ENCODE measurements around the gene SP2. TPM values are rescaled to one million over a fixed set of nuclear protein-coding genes. Genes with fewer than 3 reads are reported as not detected.
A peak's percentile ranks its signal among the peaks of the same experiment; 100 is the strongest.

Gene SP2
- total and polyA plus RNA-seq, 2 of the 13 experiments (the other 11 are each of a cell fraction or from before 2014, with no cell fraction given) = 1.4 to 4.8 TPM

DNA sequence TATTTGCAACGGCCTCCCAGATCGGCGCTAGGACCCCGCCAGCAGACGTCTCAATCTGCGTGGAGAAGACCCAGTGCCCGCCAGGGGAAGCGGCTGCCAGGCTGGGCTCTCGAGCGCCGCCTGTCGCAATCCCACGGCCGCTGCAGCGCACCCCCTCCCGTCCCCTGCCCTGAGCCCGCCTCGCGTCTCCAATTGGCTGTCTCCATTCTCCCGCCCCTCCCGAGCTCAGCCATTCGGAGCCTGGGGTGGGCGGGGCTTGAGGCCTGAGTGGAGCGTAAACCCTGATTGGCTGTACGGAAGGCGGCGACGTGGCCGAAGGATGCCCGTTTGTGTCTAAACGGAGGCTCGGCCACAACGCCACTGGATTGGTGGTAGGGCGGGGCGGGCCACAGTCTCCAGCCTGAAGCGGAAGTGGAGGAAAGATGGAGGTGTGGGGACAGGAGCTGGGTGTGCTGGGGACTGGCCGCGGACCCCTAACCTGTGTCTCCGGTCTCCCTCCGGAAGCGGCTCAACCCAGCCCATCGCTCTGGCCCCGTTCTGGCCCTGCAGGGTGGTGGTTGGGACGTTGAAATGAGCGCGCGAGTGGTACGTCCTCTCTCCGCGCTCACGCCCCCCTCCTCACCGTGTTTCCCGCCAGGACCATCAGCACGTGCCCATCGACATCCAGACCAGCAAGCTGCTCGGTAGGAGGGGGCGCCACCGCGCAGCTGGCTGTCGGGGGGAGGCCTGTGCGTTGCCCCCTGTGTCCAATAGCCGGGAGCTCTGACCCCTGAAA lies 74.9 kb downstream of the SP2 start, which contains the start of gene CDK5RAP3 (continued):
- peak; percentile 85 for TF ChIP-seq CREB1 (IDR thresholded peaks at IDR 0.05)
- peak; percentile 89 for TF ChIP-seq CREB1 (CRISPR knock-in tag; IDR thresholded peaks at IDR 0.05)
- peak; percentile 95 for TF ChIP-seq ZNF891 (CRISPR knock-in tag; IDR thresholded peaks at IDR 0.05)
- peak; percentile 89 for TF ChIP-seq JUNB (CRISPR knock-in tag; IDR thresholded peaks at IDR 0.05; ENCODE audit: borderline replicate concordance)
- peak; percentile 95 for TF ChIP-seq ZNF607 (CRISPR knock-in tag; IDR thresholded peaks at IDR 0.05; ENCODE audit: borderline replicate concordance)
- TF ChIP-seq, protein P1, sequence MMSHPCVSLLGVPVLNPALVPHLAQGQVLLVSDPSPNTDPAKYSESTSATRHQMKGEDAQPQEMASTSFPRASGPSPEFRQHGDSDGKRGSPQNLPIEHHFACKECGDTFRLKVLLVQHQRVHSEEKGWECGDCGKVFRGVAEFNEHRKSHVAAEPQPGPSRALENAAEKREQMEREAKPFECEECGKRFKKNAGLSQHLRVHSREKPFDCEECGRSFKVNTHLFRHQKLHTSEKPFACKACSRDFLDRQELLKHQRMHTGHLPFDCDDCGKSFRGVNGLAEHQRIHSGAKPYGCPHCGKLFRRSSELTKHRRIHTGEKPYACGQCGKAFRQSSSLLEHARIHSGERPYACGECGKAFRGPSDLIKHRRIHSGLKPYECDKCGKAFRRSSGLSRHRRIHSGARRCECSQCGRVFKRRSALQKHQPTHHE (CRISPR knock-in tag; IDR thresholded peaks at IDR 0.05; ENCODE audit: borderline replicate concordance) = peak; percentile 66
- TF ChIP-seq ZNF230 (CRISPR knock-in tag; IDR thresholded peaks at IDR 0.05) = peak; percentile 95
- TF ChIP-seq, protein P2, sequence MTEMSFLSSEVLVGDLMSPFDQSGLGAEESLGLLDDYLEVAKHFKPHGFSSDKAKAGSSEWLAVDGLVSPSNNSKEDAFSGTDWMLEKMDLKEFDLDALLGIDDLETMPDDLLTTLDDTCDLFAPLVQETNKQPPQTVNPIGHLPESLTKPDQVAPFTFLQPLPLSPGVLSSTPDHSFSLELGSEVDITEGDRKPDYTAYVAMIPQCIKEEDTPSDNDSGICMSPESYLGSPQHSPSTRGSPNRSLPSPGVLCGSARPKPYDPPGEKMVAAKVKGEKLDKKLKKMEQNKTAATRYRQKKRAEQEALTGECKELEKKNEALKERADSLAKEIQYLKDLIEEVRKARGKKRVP (CRISPR knock-in tag; IDR thresholded peaks at IDR 0.05) = peak in 1 of 2 experiments; percentile 64; a peak in 1 of 4 replicates
- peak; percentile 95; the same call in 1 of the 2 replicates for TF ChIP-seq SALL2 (CRISPR knock-in tag; IDR thresholded peaks at IDR 0.05)
- TF ChIP-seq, protein P3, sequence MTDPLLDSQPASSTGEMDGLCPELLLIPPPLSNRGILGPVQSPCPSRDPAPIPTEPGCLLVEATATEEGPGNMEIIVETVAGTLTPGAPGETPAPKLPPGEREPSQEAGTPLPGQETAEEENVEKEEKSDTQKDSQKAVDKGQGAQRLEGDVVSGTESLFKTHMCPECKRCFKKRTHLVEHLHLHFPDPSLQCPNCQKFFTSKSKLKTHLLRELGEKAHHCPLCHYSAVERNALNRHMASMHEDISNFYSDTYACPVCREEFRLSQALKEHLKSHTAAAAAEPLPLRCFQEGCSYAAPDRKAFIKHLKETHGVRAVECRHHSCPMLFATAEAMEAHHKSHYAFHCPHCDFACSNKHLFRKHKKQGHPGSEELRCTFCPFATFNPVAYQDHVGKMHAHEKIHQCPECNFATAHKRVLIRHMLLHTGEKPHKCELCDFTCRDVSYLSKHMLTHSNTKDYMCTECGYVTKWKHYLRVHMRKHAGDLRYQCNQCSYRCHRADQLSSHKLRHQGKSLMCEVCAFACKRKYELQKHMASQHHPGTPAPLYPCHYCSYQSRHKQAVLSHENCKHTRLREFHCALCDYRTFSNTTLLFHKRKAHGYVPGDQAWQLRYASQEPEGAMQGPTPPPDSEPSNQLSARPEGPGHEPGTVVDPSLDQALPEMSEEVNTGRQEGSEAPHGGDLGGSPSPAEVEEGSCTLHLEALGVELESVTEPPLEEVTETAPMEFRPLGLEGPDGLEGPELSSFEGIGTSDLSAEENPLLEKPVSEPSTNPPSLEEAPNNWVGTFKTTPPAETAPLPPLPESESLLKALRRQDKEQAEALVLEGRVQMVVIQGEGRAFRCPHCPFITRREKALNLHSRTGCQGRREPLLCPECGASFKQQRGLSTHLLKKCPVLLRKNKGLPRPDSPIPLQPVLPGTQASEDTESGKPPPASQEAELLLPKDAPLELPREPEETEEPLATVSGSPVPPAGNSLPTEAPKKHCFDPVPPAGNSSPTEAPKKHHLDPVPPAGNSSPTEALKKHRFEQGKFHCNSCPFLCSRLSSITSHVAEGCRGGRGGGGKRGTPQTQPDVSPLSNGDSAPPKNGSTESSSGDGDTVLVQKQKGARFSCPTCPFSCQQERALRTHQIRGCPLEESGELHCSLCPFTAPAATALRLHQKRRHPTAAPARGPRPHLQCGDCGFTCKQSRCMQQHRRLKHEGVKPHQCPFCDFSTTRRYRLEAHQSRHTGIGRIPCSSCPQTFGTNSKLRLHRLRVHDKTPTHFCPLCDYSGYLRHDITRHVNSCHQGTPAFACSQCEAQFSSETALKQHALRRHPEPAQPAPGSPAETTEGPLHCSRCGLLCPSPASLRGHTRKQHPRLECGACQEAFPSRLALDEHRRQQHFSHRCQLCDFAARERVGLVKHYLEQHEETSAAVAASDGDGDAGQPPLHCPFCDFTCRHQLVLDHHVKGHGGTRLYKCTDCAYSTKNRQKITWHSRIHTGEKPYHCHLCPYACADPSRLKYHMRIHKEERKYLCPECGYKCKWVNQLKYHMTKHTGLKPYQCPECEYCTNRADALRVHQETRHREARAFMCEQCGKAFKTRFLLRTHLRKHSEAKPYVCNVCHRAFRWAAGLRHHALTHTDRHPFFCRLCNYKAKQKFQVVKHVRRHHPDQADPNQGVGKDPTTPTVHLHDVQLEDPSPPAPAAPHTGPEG (CRISPR knock-in tag; IDR thresholded peaks at IDR 0.05) = no peak; the same call in none of the 2 replicates
- peak; percentile 74 for TF ChIP-seq FOXA3 (CRISPR knock-in tag; IDR thresholded peaks at IDR 0.05)
- no peak for TF ChIP-seq NCOA5 (CRISPR knock-in tag; IDR thresholded peaks at IDR 0.05)
- TF ChIP-seq, protein P4, sequence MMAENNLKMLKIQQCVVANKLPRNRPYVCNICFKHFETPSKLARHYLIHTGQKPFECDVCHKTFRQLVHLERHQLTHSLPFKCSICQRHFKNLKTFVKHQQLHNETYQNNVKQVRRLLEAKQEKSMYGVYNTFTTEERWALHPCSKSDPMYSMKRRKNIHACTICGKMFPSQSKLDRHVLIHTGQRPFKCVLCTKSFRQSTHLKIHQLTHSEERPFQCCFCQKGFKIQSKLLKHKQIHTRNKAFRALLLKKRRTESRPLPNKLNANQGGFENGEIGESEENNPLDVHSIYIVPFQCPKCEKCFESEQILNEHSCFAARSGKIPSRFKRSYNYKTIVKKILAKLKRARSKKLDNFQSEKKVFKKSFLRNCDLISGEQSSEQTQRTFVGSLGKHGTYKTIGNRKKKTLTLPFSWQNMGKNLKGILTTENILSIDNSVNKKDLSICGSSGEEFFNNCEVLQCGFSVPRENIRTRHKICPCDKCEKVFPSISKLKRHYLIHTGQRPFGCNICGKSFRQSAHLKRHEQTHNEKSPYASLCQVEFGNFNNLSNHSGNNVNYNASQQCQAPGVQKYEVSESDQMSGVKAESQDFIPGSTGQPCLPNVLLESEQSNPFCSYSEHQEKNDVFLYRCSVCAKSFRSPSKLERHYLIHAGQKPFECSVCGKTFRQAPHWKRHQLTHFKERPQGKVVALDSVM (CRISPR knock-in tag; IDR thresholded peaks at IDR 0.05) = peak; percentile 78
- peak; percentile 87 for TF ChIP-seq THAP11 (CRISPR knock-in tag; IDR thresholded peaks at IDR 0.05)
- TF ChIP-seq KDM5A (IDR thresholded peaks at IDR 0.05; ENCODE audit: borderline replicate concordance, low read length) = peak; percentile 58; the same call in 1 of the 2 replicates
- peak; percentile 98 for TF ChIP-seq ZNF552 (CRISPR knock-in tag; IDR thresholded peaks at IDR 0.05; ENCODE audit: borderline replicate concordance)
- peak; percentile 97 for TF ChIP-seq DNMT1 (CRISPR knock-in tag; IDR thresholded peaks at IDR 0.05)
- TF ChIP-seq PAWR (CRISPR knock-in tag; IDR thresholded peaks at IDR 0.05; ENCODE audit: borderline replicate concordance) = no peak
- TF ChIP-seq SMARCE1 (IDR thresholded peaks at IDR 0.05; ENCODE audit: borderline replicate concordance) = no peak
- TF ChIP-seq ZSCAN22 (CRISPR knock-in tag; IDR thresholded peaks at IDR 0.05) = peak; percentile 37; the same call in 1 of the 2 replicates

All from HepG2 (cell line).